ENCODE results near the gene FBXO47. TPM values are rescaled to one million over a fixed set of nuclear protein-coding genes. Genes with fewer than 3 reads are reported as not detected.
"Not testable (repeated sequence)": the region's sequence is repeated elsewhere in the genome, so short reads cannot be mapped to it uniquely, and the experiment has no call there.

Gene FBXO47
- total and polyA plus RNA-seq, 12 donors, result not detected

- TF ChIP-seq POLR2A (IDR thresholded peaks at IDR 0.05), result no peak
- TF ChIP-seq CTCF (IDR thresholded peaks at IDR 0.05), result peak; percentile 57 to 86 (median 79)
- peak in 6 of 7 donors; percentile 28 to 72 (median 46) for DNase-seq
- Histone ChIP-seq H3K4me3 (no peak overlapping the region), H3K4me1 (replicated peaks in 1 of 2) (no peaks in the 10 kb centered on the region), H3K27ac (no peak overlapping the region), H3K36me3 (replicated peaks in 1 of 2) (no peaks in the 10 kb centered on the region), H3K9me3 (replicated peaks in 1 of 3) (no peaks in the 10 kb centered on the region), H3K27me3 (no peaks in the 10 kb centered on the region)
- WGBS, 4 donors, result 49 to 60% (median 55%) methylated on average over 8 to 11 of the region's 11 CpGs
- intact Hi-C loops (cut with DNase I), result loop anchor here (2.0 to 5.0 kb wide), 2 partner anchors 169 to 170 kb away; partner anchors contain the start of gene PLXDC1 (in 1 of the 2)
These were observed 15.9 kb upstream of the FBXO47 start for GRCh38 chr17:38982858-38983746.

- H3K27ac ChIP-seq, result peak overlapping the region in 1 of 5 donors; percentile 36
These were observed 14.4 kb upstream of the FBXO47 start for GRCh38 chr17:38981636-38982035.

GRCh38 chr17:38980490-38981217 lies 13.5 kb upstream of the FBXO47 start:
- DNase-seq, result no peak
- 28 to 52% (median 43%) methylated on average over 3 of the region's 3 CpGs for WGBS, 4 donors
- TF ChIP-seq POLR2A (IDR thresholded peaks at IDR 0.05) (no peak), CTCF (IDR thresholded peaks at IDR 0.05) (no peak)
- intact Hi-C loops (cut with DNase I), result loop anchor here in 1 of 2 donors (5.0 kb wide), 1 partner anchor 172 kb away; the partner anchor contains the start of gene PLXDC1
- Histone ChIP-seq H3K27ac (peak overlapping the region in 1 of 5 donors; percentile 8), H3K4me3 (no peak overlapping the region), H3K4me1 (replicated peaks in 1 of 2) (no peaks in the 10 kb centered on the region), H3K27me3 (no peaks in the 10 kb centered on the region), H3K36me3 (replicated peaks in 1 of 2) (no peaks in the 10 kb centered on the region), H3K9me3 (replicated peaks in 1 of 3) (no peaks in the 10 kb centered on the region)

More at GRCh38 chr17:38981636-38982035, 14.4 kb upstream of the FBXO47 start:
- intact Hi-C loops (cut with DNase I), result loop anchor here (2.0 to 5.0 kb wide), 2 partner anchors 171 kb away; partner anchors contain the start of gene PLXDC1 (in 1 of the 2)
- no peak for DNase-seq
- H3K27me3 ChIP-seq, result no peaks in the 10 kb centered on the region
- TF ChIP-seq CTCF (IDR thresholded peaks at IDR 0.05) (no peak), POLR2A (IDR thresholded peaks at IDR 0.05) (no peak)
- H3K4me1 ChIP-seq (replicated peaks in 1 of 2), result no peaks in the 10 kb centered on the region
- H3K9me3 ChIP-seq (replicated peaks in 1 of 3), result no peaks in the 10 kb centered on the region
- 29 to 59% (median 49%) methylated on average over 2 of the region's 2 CpGs for WGBS, 4 donors
- no peak overlapping the region for H3K4me3 ChIP-seq
- H3K36me3 ChIP-seq (replicated peaks in 1 of 2), result no peaks in the 10 kb centered on the region

- Histone ChIP-seq H3K27me3 (no peaks in the 10 kb centered on the region), H3K27ac (no peak overlapping the region), H3K4me1 (replicated peaks in 1 of 2) (no peaks in the 10 kb centered on the region), H3K36me3 (replicated peaks in 1 of 2) (no peaks in the 10 kb centered on the region), H3K4me3 (no peak overlapping the region), H3K9me3 (replicated peaks in 1 of 3) (no peaks in the 10 kb centered on the region)
- 89 to 96% (median 90%) methylated on average over 4 of the region's 4 CpGs for WGBS, 4 donors
- TF ChIP-seq POLR2A (IDR thresholded peaks at IDR 0.05) (no peak), CTCF (IDR thresholded peaks at IDR 0.05) (no peak)
- DNase-seq, result no peak
- intact Hi-C loops (cut with DNase I), result no loop called here
These were observed 11.0 kb upstream of the FBXO47 start for GRCh38 chr17:38978180-38978579.

GRCh38 chr17:38976187-38976551 lies 9.0 kb upstream of the FBXO47 start:
- H3K9me3 ChIP-seq (replicated peaks in 1 of 3); H3K27me3 ChIP-seq; H3K4me3 ChIP-seq; DNase-seq; intact Hi-C loops (cut with DNase I); H3K4me1 ChIP-seq (replicated peaks in 1 of 2); H3K27ac ChIP-seq; H3K36me3 ChIP-seq (replicated peaks in 1 of 2): not testable (repeated sequence)
- 57 to 70% (median 65%) methylated on average over 6 of the region's 6 CpGs for WGBS, 4 donors

All from adrenal gland (tissue), 12 donors.